Measurements from ENCODE around the gene WFDC9. TPM values are rescaled to one million over a fixed set of nuclear protein-coding genes. Genes with fewer than 3 reads are reported as not detected.

WFDC9 gene
- total and polyA plus RNA-seq, 2 of the 8 experiments (the other 6 are each of a cell fraction or from before 2014, with no cell fraction given): not detected

- no peak overlapping the region for H2BK15ac ChIP-seq (ENCODE audit: low read length)
- H3K4me3 ChIP-seq (ENCODE audit: extremely low read depth in 1 of 4, insufficient read depth in 2 of 4, low read depth in 3 of 4, low read length in 4 of 4): no peak overlapping the region
- no peaks in the 10 kb centered on the region for H3K36me3 ChIP-seq (ENCODE audit: control insufficient read depth in 2 of 4, insufficient read depth in 4 of 4, low read length in 3 of 4)
- no peak overlapping the region for H2AFZ ChIP-seq (ENCODE audit: low read length)
- no peak overlapping the region for H3K4ac ChIP-seq (replicated peaks; ENCODE audit: insufficient read length, low read depth, low read length)
- no peaks in the 10 kb centered on the region; the same call in 1 of the 2 replicates for H3K23me2 ChIP-seq (ENCODE audit: low read depth, low read length)
- H4K20me1 ChIP-seq (replicated peaks in 1 of 2; ENCODE audit: control insufficient read depth in 1 of 2, insufficient read depth in 2 of 2, low read length in 2 of 2): no peaks in the 10 kb centered on the region
- H3K9ac ChIP-seq (replicated peaks in 1 of 4; ENCODE audit: extremely low read depth in 1 of 4, low read depth in 3 of 4, low read length in 3 of 4): no peak overlapping the region; a peak in 1 of 7 replicates
- no peak overlapping the region for H3K23ac ChIP-seq (ENCODE audit: insufficient read length)
- H4K91ac ChIP-seq (replicated peaks; ENCODE audit: insufficient read length, low read length): no peak overlapping the region
- no peak overlapping the region for H2BK20ac ChIP-seq (ENCODE audit: low read length)
- DNase-seq (ENCODE audit: low read depth in 1 of 2, low spot score in 2 of 2) (no peak), FAIRE-seq (no peak)
- H3K27me3 ChIP-seq (replicated peaks in 1 of 4; ENCODE audit: control insufficient read depth in 3 of 4, extremely low read depth in 1 of 4, insufficient read depth in 3 of 4, low read length in 3 of 4): 0 out of 7 replicates have a peak, but pooled peaks cover 0 to 2% (median 0%) of the 10 kb centered on the region in 4 experiments
- no peak overlapping the region for H3K56ac ChIP-seq (replicated peaks; ENCODE audit: insufficient read length, low read depth, low read length)
- no peaks in the 10 kb centered on the region for H3K9me3 ChIP-seq (ENCODE audit: insufficient read depth in 2 of 2, low read depth in 1 of 2, low read length in 1 of 2)
- no peak overlapping the region for H2AK5ac ChIP-seq (ENCODE audit: low read depth, low read length)
- H3K14ac ChIP-seq (ENCODE audit: insufficient read length): no peak overlapping the region
- H2BK5ac ChIP-seq (ENCODE audit: low read depth, low read length): no peak overlapping the region
- no peaks in the 10 kb centered on the region for H3K79me2 ChIP-seq (ENCODE audit: control insufficient read depth in 1 of 2, insufficient read depth in 2 of 2, low read length in 2 of 2)
- H3K79me1 ChIP-seq (ENCODE audit: low read depth, low read length): no peaks in the 10 kb centered on the region
- H4K5ac ChIP-seq (ENCODE audit: insufficient read length, low read depth, low read length): no peak overlapping the region
- H2BK12ac ChIP-seq (ENCODE audit: low read depth, low read length): no peak overlapping the region
- no peak overlapping the region for H3K27ac ChIP-seq (ENCODE audit: low read depth, low read length)
- H3K4me2 ChIP-seq (ENCODE audit: insufficient read depth in 1 of 2, low read depth in 2 of 2, low read length in 2 of 2): no peak overlapping the region
- H2BK120ac ChIP-seq (replicated peaks; ENCODE audit: low read depth, low read length): no peak overlapping the region
- CTCF ChIA-PET (ENCODE audit: partially characterized antibody): interaction anchor here (0.9 to 5.5 kb wide), 13 partner anchors 12 to 178 kb away, joined by 3 to 71 read pairs (median 4); partner anchors contain the start of gene EPPIN
- no peak overlapping the region for H4K8ac ChIP-seq (ENCODE audit: extremely low read depth, insufficient read depth, low read length)
- POLR2A ChIA-PET (ENCODE audit: partially characterized antibody): no interaction called here
- H3K18ac ChIP-seq (ENCODE audit: extremely low read depth, low read length): no peak overlapping the region
- peaks cover 0 to 2% (median 0%) of the 10 kb centered on the region in 4 experiments; a peak in 2 of 7 replicates for H3K4me1 ChIP-seq (replicated peaks in 1 of 4; ENCODE audit: control insufficient read depth in 3 of 4, insufficient read depth in 4 of 4, low read length in 3 of 4)
- no peak for TF ChIP-seq CHD2 (IDR thresholded peaks at IDR 0.05; ENCODE audit: low read length)
- TF ChIP-seq EZH2 (IDR thresholded peaks at IDR 0.05; ENCODE audit: low read depth, low read length, severe bottlenecking): no peak
- no peak for TF ChIP-seq RAD21 (IDR thresholded peaks at IDR 0.05 in 1 of 2, conservative IDR thresholded peaks at IDR 0.05 in 1 of 2; ENCODE audit: low read depth in 2 of 2, low read length in 2 of 2)
- TF ChIP-seq BRCA1 (IDR thresholded peaks at IDR 0.05; ENCODE audit: low read depth, low read length): no peak
- no peak for TF ChIP-seq RFX5 (IDR thresholded peaks at IDR 0.05; ENCODE audit: borderline replicate concordance, low read depth, low read length)
- TF ChIP-seq USF2 (IDR thresholded peaks at IDR 0.05; ENCODE audit: low read length): no peak
- no peak for TF ChIP-seq POLR2AphosphoS5 (IDR thresholded peaks at IDR 0.05; ENCODE audit: low read depth, low read length)
- no peak for TF ChIP-seq SUZ12 (IDR thresholded peaks at IDR 0.05; ENCODE audit: low read length)
These were observed 713 bp downstream of the WFDC9 start for GRCh38 chr20:45630371-45630770.
